Uterus (tissue), 2 donors: ENCODE data around the gene TMEM178A.

Experiments used
- CTCF ChIP-seq, 4 experiments: fragments of 200-600 bp in 2 of 4; fragments of 450-650 bp in 2 of 4; sonication (generic) in 2 of 4; IDR thresholded peaks; one replicate each; pipeline ENCODE4 v1.5.1; 2016 to 2019; ENCODE audit warnings: antibody characterized with exemption in 4 of 4, mild to moderate bottlenecking in 2 of 4, moderate library complexity in 1 of 4
- POLR2A ChIP-seq, 2 donors: fragments of 450-650 bp; IDR thresholded peaks; one replicate each; pipeline ENCODE4 v1.6.1; 2016; ENCODE audit warnings: antibody characterized with exemption in 2 of 2, mild to moderate bottlenecking in 1 of 2, moderate library complexity in 1 of 2

DNA sequence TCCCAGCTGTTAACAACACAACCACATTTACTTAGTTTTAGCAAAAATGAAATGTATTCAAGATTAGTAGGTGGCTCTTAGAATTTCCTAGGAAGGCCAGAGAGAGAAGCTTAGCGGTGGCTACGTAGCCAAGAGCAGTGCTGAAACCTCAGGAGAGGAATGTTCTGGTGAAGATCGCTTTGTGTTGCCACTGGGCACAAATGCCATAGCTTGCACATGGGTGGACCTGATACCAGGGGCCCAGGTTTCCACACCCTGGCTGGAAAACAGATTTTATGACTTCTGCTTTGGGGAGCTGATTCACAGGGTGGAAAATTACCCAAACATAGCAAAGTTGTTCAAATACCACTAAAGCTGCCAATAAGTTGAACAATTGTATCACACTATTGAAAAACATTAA is 69.9 kb downstream of the TMEM178A start:
- TF ChIP-seq CTCF (IDR thresholded peaks at IDR 0.05) (no peak), POLR2A (IDR thresholded peaks at IDR 0.05) (no peak)
